CD4-positive, alpha-beta T cell treated with Interleukin-1 beta for 1 hour (primary cell): ENCODE data around the gene TNFRSF14.
"Not testable (repeated sequence)": the region's sequence is repeated elsewhere in the genome, so short reads cannot be mapped to it uniquely, and the experiment has no call there.

Experiments used
- DNase-seq, 2 donors: peaks; one replicate each; pipeline ENCODE4 v3.0.0-alpha.2; 2020 to 2022

TNFRSF14 gene

GRCh38 chr1:2569060-2569459 is 12.9 kb downstream of the TNFRSF14 start:
- no peak for DNase-seq

GRCh38 chr1:2569703-2570102 is 13.5 kb downstream of the TNFRSF14 start:
- DNase-seq, result not testable (repeated sequence)

DNA sequence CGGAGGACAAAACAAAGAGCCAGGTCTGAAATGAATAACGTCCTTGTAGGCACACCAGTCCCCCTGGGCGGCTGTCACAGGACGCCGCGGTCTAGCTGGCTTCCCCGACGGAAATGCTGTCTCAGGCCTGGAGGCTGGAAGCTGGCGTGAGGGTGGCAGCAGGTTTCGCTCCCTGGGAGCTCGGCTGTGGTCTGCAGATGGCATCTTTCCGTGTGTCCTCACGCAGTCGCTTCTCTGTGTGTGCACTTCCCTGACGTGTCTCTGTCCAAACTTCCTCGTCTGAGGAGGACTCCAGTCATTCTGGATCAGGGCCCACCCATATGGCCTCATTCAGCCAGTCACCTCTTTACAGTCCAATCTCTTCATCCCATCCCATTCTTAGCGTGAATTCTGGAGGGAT is 14.2 kb downstream of the TNFRSF14 start:
- no peak for DNase-seq

DNA sequence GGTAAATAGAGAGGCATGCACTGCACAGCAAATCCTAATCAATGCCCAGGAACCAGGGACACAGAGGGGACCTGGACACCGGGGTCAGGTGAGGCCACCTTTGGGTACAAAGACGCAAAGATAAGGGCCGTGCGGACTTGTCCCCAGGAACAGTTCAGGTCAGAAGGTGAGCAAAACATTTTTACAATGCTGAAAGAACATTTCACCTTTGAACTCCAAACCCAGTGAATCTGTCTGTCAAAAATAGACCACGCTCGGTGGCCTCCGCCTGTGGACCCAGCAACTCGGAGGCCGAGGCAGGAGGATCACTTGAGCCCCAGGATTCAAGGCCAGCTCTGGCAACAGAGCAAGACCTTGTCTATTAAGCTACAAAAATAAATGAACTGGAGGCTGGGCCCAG is 15.2 kb downstream of the TNFRSF14 start:
- DNase-seq, result no peak

DNA sequence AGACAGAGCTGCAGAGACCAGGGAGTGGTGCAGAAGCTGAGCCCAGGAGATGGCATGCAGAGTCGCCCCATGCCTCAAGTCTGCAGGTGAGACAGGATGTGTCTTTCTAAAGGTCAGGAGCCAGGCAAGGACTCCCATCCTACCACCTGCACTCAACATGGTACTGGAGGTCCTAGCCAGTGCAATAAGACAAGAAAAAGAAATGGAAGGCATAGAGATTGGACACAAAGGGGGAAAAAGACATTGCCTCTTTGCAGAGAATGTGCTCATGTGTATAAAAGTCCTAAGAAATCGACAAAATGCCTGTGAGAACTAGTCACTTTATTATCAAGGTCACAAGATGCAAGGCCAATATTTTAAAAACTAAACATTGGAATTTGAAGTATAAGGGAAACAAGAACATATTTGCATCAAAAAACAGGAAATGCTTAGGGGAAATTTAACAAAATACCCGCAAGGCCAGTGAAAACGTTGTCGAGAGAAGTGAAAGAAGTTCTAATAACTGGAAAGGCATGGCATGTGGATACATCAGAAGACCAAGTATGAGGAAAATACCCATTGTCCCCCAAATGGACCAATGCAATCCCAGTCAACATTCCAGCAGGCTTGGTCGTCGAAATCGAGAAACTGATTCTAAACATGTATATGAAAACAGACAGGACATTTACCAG is 17.2 kb downstream of the TNFRSF14 start:
- no peak for DNase-seq

DNA sequence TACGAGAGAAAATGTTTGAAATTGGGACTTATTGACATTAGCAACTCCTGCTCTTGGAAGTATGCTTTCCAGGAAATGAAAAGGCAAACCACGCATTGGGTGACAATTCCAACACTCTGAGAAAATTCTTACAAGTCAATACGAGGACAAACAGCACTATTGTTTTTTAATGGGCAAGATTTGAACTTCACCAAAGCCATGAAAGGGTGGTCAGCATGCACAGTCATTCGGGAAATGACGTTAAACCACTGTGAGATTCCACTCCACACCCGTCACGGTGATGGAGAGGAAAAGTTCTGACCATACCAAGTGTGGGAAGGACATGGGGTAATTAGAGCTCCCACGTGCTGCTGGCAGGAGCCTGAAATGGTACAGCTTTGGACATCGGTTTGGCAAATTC is 18.2 kb downstream of the TNFRSF14 start:
- no peak for DNase-seq

DNA sequence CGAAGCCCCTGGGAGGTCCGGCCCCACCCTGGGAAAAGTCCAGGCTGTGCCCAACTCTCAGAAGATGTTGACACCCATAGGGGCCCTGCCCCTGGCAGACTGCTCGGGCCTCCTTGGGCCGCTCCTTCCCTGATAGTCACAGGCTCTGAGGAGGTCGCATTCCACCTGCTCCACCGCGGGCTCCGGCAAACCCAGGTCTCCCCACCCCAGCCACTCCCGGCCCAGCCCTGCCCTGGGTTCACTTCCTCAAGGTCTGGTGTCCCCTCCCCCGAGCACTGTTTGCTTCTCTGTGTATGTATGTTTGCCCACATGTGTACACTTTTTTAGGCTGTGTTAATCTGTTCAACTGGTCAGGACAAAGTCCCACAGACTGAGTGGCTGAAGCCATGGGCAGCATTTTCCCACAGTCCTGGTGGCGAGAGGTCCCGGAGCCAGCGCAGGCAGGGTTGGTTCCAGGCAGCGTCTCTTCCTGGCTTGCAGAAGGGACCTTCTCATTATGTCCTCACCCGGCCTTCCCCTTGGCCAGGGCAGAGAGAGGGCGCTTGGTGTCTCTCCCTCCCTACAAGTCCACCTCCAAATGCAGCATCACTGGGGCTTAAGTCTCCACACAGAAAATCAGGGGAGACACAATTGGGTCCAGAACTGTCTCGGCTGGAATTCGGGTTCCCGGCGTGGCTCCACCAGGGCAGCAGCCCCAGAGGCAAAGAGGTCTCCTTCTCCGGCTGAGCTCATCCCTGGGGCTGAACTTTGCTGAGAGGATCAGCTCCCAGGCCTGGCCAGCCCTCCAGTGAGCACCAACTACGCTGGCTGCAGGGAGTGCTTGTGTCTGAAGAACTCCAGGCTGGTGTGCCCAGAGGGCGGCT is 19.9 kb downstream of the TNFRSF14 start:
- no peak for DNase-seq

- peak; percentile 56 to 63 for DNase-seq
These were observed 21.4 kb downstream of the TNFRSF14 start for GRCh38 chr1:2577565-2578075.

- DNase-seq, result no peak
These were observed 22.6 kb downstream of the TNFRSF14 start for GRCh38 chr1:2578758-2579118.

DNA sequence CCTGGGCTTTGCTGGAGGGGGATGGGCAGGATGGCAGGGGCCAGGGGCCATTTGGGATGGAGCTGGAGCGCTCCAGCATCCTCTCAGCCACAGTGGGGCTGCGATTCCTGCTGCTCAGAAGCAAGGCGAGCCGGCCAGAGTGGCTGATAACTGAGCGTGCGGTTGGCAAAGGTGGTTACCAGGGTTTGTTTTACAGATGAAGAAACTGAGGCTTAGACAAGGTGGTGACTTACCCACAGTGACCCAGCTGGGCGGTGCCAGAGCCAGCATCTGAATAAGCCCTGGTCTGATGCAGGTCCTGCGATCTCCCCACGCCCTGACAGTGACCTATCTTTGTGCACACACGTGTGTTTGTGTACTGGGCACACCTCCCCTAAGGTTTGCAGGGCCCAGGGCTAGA is 24.5 kb downstream of the TNFRSF14 start:
- no peak for DNase-seq

GRCh38 chr1:2582391-2582790 is 26.2 kb downstream of the TNFRSF14 start:
- no peak for DNase-seq

GRCh38 chr1:2583331-2583791 is 27.2 kb downstream of the TNFRSF14 start:
- DNase-seq, result peak in 1 of 2 donors; percentile 11

DNA sequence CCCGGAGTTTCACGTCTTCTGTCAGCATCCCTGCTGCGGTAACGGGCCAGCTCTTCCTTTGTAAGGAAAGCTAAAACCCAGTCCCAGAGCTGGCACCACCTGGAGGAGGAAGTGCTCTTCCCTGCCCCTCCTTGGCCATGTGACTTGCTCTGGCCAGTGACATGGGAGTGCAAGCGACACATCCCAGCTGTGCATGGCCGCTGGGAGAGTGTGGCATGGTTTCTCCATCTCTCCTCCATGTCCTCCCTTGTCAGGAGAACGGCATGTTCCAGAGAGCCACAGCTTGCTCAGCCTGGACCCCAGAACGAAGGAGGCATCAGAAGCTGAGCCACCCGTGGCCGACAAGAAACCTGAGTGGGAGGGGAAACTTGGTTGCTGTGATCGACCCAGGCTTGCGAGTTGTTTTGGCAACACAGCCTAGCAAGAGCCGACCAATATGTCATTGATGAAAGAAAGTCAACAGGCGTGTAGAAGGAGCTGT is 27.7 kb downstream of the TNFRSF14 start:
- DNase-seq, result peak; percentile 66 to 77

DNA sequence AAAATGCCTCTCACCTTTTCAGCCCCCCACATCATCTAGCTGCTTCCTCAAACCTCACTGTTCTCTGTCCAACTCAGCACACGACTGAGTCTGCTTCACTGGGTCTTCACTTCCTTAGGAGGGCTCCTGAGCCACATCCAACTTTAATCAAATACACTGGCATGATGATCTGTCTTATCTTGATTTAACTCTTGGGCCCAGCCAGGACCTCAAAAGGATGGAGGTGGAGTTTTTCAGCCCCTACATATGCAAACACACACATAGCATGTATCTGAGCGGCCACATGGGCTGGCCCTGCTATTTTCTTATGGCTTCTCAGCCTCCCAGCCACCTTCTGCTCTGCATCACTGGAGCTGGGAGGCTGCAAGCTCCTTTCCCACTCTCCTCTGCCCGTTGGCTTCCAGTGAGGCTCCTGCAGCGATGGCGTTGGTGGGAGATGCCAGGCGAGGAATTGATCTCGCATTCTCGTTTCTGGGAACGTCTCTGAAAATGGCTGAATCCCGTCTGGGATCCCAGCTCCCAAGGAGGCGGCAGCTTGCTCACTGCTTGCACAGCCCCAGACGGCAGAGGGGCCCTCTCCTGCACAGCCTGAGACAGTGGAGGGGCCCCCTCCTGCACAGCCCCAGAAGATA is 28.6 kb downstream of the TNFRSF14 start:
- DNase-seq, result no peak

- DNase-seq, result peak; percentile 84 to 88
These were observed 29.3 kb downstream of the TNFRSF14 start for GRCh38 chr1:2585318-2586092.

DNA sequence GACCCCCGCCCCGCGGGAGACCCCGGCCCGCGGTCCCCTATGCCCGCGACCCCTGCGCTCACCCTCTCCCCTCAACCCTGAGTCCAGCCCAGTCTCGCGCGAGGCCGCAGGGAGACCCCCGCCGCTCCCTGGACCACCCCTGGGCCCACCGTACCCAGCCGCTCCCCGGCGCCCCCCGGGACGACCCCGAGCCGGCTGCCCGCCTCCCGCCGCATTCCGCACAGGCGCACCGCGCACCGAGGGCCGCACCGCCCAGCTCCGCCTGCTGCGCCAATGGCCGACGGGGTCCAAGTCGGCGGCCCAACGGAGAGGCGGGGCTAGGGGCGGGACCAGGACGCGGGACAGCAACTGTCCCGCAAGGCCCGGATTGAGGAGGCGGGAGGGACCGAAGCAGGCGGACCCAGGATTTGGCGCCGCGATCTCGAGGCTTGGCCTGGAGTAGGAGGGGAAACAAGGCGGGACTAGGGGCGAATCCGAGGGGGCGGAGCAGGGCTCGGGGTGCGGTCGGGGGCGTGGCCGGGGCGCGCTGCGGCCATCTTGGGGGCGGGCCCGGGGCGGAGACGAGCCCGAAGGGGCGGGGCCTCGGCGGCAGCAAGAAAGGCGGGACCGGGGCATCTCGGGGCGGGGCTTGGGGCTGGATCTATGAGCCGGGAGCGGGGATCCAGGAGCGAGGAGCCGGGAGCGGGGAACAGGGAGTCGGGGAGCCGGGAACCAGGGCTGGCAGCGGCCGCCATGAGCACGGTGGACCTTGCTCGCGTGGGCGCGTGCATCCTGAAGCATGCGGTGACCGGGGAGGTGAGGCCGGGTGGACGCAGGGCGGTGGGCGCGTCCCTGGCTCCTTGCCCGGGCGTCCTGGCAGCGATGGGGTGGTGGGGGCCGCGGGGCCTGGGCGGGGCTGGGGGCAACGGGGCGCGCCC is 30.2 kb downstream of the TNFRSF14 start, which contains the start of gene PRXL2B:
Gene PRXL2B (plus strand): TSS at position 624 of the 917 bp plus-strand sequence. CDS start 109 bp downstream, at position 733.
- DNase-seq, result peak; percentile 96 to 98

- no peak for DNase-seq
These were observed 31.1 kb downstream of the TNFRSF14 start for GRCh38 chr1:2587071-2587859.

GRCh38 chr1:2587860-2588571 is 31.8 kb downstream of the TNFRSF14 start:
- DNase-seq, result no peak

- no peak for DNase-seq
These were observed 32.7 kb downstream of the TNFRSF14 start for GRCh38 chr1:2588661-2589430.
